Measurements from ENCODE around the gene SLC26A1. TPM values are rescaled to one million over a fixed set of nuclear protein-coding genes. Genes with fewer than 3 reads are reported as not detected.

Gene SLC26A1
- total RNA-seq, 2 donors from 2014 or later: 0.37 TPM; not detected in 1

DNA sequence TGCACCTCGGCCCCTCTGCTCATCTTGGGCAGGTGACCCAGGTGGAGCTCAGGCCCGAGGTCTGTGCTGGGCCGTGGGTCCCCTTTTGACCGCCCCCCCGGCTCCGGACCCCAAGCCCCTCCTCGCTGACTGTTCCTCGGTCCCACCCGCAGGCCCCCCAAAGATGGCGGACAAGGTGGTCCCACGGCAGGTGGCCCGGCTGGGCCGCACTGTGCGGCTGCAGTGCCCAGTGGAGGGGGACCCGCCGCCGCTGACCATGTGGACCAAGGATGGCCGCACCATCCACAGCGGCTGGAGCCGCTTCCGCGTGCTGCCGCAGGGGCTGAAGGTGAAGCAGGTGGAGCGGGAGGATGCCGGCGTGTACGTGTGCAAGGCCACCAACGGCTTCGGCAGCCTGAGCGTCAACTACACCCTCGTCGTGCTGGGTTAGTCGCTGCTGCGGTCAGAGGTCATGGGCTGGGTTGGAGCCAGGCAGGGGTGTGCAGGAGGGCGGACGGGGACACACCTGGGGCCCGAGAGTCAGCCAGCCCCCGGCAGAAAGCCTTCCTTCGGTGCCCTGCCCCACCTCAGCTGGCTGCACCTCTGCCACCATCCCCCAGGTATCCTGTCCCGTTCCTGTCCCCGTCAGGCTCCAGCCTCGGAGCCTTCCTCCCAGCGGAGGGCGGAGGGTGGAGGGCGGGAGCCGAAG, 29.0 kb upstream of the SLC26A1 start:
- Mint-ChIP-seq H3K9me3 (no peaks in the 10 kb centered on the region), H3K4me3 (no peak overlapping the region), H3K27me3 (no peaks in the 10 kb centered on the region), H3K36me3 (ENCODE audit: low read depth) (peaks cover 6% of the 10 kb centered on the region), H3K27ac (no peak overlapping the region), H3K4me1 (no peaks in the 10 kb centered on the region)
- no peak for ATAC-seq (replicated peaks)

DNA sequence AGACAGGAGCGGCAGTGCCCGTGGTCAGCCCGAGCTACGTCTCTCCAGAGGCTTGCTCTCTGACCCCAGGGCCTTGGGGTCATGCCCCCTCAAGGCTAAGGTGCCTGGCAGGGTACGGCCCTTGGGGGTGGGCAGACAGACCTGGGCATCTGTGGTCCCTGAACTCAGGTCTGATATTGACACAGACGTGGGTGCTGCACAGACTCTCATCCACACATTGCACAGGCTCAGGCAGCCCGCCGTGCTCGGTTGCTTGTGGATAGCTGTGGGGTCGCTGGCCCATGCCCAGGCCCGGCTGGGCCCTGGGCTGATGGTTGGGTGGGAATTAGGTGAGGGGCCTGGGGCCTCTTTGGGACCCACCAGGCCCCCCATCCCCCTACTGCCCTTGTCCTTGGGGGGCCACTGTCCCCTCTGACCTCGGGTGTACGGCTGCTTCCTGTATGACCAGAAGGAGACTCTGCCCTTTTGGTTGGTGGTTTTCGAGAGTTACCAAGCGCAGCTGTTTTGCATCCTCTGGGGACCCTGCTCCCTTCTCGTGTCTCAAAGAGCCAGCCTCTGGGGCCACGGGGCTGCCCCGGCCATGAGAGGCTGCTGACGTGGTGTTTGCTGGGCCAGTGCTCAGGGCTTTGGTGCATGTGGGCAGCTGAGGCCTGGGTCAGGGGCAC, 28.3 kb upstream of the SLC26A1 start:
- Mint-ChIP-seq H3K36me3 (ENCODE audit: low read depth) (peaks cover 6% of the 10 kb centered on the region), H3K27ac (no peak overlapping the region), H3K4me1 (no peaks in the 10 kb centered on the region), H3K4me3 (no peak overlapping the region), H3K27me3 (no peaks in the 10 kb centered on the region), H3K9me3 (no peaks in the 10 kb centered on the region)
- no peak for ATAC-seq (replicated peaks)

DNA sequence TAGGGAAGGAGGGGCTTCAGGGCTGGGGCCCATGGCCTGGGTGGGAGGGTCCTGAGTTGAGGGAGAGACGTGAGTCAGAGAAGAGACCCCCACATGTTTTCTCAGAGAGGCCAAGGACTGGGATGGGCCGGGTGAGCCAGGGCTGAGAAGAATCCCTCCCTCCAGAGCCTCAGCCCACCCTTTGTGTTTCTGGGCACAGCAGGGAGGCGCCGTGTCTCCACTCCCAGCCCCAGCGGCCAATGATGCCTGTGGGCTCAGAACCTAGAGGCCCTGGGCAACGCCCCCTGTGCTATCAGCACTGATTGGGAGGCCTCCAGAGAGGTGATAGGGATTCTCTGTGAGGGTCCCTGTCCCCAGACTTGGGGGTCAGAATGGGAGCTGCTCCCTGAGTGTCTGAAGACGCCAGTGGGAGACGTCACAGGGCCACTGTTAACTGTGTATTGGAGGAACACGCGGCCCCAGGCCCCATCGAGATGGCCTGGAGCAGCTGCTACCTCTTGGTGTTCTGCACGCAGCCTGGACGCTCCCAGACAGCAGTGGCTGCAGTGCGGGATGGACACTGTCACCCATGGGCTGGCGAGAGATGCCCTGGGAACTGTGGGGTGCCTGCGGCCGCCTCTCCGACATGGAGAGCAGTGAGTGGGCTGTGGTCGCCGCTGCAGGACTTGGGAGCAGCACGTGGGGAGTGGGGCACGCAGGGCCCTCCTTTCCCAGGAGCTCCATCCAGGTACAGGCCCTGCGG, 26.7 kb upstream of the SLC26A1 start:
- H3K4me1 Mint-ChIP-seq: no peaks in the 10 kb centered on the region
- no peak overlapping the region for H3K4me3 Mint-ChIP-seq
- no peak for ATAC-seq (replicated peaks)
- H3K27me3 Mint-ChIP-seq: no peaks in the 10 kb centered on the region
- H3K36me3 Mint-ChIP-seq (ENCODE audit: low read depth): peaks cover under 1% of the 10 kb centered on the region
- no peaks in the 10 kb centered on the region for H3K9me3 Mint-ChIP-seq
- H3K27ac Mint-ChIP-seq: no peak overlapping the region

DNA sequence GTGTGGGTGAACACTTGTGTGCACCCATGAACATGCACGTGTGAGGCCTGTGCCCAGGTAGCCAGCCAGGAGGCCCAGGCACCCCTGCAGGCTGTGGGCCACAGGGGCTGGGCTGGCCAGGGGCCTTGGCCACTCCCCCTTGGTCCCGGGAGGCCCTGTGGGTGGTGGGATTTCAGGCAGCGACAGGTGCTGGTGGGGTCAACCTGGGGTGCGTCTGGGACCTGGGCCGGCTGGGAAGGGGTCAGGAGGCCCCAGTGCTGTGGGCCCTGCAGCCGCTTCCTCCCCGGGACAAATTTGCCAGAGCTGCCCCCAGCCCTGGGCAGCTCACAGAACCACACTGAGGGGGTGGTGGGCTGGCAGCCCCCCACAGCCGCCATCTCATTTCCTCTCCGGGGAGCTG, 26.1 kb upstream of the SLC26A1 start:
- ATAC-seq (replicated peaks): no peak
- H3K27me3 Mint-ChIP-seq: no peaks in the 10 kb centered on the region
- no peak overlapping the region for H3K4me3 Mint-ChIP-seq
- no peaks in the 10 kb centered on the region for H3K4me1 Mint-ChIP-seq
- no peaks in the 10 kb centered on the region for H3K9me3 Mint-ChIP-seq
- H3K36me3 Mint-ChIP-seq (ENCODE audit: low read depth): no peaks in the 10 kb centered on the region
- H3K27ac Mint-ChIP-seq: no peak overlapping the region

DNA sequence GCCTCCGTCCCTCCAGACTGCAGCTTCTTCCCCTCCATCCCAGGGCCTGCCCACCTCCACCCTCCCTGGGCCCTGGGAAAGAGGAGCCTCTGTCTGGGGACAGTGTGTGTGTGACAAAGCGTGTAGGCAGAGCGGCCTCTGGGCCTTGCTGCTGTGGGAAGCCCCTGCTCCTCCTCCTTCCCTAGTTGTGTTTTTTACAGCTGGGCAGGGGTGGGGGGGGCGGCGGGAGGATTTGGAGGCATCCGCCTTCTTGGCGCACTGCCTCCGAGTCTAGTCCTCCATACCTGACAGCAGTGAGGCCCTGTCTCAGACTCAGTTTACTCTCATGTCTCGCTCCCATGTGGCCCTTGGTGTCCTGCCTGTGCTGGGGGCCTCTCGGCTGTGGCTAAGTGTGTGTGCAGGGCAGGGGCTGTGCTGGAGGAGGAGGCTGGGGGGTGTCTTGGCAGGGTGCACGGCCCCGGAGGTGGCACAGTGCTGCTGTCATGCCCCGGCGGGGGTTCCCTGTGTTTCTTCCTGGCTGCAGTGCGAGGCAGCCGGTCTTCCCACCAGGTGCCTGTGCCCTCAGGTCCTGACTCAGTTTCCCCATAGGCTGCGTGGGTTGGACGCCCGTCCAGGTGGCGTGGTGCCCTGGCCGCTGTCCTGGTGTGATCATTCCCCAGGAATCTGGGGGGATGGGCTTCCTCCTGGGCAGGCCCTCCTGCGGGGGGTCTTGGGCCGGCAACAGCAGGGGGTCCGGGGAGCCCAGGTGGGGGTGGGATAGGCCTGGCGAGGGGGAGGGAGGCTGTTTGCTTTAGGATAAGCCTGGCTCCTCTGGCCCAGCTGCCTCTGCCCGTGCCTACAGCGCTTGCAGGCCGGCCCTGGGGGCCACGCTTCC, 25.2 kb upstream of the SLC26A1 start:
- Mint-ChIP-seq H3K27ac (no peak overlapping the region), H3K4me3 (no peak overlapping the region), H3K9me3 (no peaks in the 10 kb centered on the region), H3K27me3 (no peaks in the 10 kb centered on the region), H3K36me3 (ENCODE audit: low read depth) (no peaks in the 10 kb centered on the region), H3K4me1 (no peaks in the 10 kb centered on the region)
- ATAC-seq (replicated peaks): no peak

DNA sequence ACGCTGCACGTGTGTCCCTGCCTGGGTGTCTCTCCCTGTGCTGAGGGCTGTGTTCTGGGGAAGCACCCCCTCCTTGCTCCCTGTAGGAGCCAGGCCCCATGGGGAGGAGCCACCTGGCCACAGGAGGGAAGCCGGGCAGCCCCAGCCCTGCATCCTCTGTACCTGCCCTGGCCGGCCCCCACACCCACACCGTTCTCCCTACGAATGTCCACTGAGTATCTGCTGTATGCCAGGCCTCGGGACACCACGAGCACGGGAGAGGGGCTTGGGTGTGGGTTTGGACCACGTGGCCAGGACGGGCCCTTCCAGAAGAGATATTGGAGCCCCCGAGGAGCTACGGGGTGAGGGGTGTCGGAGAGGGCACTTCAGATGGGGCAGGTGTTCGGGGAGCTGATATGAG, 24.5 kb upstream of the SLC26A1 start:
- Mint-ChIP-seq H3K36me3 (ENCODE audit: low read depth) (no peaks in the 10 kb centered on the region), H3K27me3 (no peaks in the 10 kb centered on the region), H3K4me1 (no peaks in the 10 kb centered on the region), H3K9me3 (no peaks in the 10 kb centered on the region), H3K4me3 (no peak overlapping the region), H3K27ac (no peak overlapping the region)
- no peak for ATAC-seq (replicated peaks)

DNA sequence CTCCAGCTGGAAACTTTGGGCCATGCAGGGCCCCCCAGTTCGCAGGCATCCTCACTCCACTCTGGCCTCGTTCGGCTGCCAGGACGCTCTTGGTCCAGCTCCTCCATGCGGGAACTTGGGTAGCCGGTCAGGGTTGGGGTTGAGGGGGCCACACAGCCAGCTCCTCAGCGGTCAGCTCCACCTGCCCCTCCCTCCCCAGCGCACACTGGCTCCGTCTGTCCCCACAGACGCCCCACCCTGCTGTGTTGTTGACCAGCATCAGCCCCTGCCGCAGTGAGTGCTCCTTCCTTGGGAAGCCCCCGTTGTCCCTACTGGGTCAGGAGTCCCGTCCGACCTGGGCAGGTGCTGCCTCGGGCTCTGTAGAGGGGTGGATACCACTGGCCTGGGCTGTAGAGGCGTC, 24.0 kb upstream of the SLC26A1 start:
- Mint-ChIP-seq H3K4me1 (no peaks in the 10 kb centered on the region), H3K9me3 (no peaks in the 10 kb centered on the region), H3K36me3 (ENCODE audit: low read depth) (no peaks in the 10 kb centered on the region), H3K27ac (no peak overlapping the region), H3K27me3 (no peaks in the 10 kb centered on the region), H3K4me3 (no peak overlapping the region)
- no peak for ATAC-seq (replicated peaks)

DNA sequence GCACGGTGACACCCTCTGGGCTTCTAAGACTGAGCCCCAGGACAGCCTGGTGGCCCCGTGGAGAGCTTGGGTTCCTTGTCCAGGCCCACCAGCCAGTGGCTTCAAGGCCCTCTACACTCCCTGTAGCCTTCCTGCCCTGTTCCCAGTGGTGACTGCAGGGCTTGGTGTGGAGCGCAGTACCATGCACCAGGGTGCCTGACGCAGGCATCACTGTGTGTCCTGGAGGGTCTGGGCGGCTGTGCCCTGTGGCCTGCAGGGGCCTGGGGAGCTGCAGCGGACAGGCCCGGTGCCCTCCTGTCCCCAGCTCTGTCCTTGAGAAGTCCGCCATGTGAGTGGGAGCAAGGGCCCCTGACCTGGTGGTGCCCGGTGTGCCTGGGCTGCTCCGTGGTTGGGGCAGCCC, 22.5 kb upstream of the SLC26A1 start:
- ATAC-seq (replicated peaks): no peak
- Mint-ChIP-seq H3K27ac (no peak overlapping the region), H3K4me3 (no peak overlapping the region), H3K36me3 (ENCODE audit: low read depth) (no peaks in the 10 kb centered on the region), H3K4me1 (peaks cover under 1% of the 10 kb centered on the region), H3K27me3 (no peaks in the 10 kb centered on the region), H3K9me3 (no peaks in the 10 kb centered on the region)

DNA sequence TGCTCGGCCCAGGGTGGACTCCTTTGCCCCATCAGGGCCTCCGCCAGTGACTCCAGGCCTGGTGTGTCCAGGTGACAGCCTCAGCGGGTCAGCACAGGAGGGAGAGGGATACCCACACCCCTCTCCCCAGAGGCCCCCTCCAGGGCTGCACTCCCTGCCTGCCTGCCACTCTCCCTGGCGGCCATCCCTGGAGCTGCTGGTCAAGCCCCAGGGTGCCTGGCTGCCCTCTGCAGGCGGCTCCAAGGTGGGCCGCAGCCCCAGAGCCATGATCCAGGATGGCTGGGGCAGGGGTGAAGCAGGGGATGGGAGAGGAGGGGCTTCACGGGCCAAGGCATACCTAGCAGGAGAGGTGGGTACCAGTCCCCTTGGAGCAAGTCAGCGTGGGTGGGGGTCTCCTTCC, 22.0 kb upstream of the SLC26A1 start:
- Mint-ChIP-seq H3K27me3 (no peaks in the 10 kb centered on the region), H3K9me3 (no peaks in the 10 kb centered on the region), H3K4me1 (peaks cover 4% of the 10 kb centered on the region), H3K27ac (no peak overlapping the region), H3K4me3 (no peak overlapping the region), H3K36me3 (ENCODE audit: low read depth) (no peaks in the 10 kb centered on the region)
- no peak for ATAC-seq (replicated peaks)

- no peak overlapping the region for H3K27ac Mint-ChIP-seq
- peaks cover 4% of the 10 kb centered on the region for H3K4me1 Mint-ChIP-seq
- no peak overlapping the region for H3K4me3 Mint-ChIP-seq
- H3K36me3 Mint-ChIP-seq (ENCODE audit: low read depth): no peaks in the 10 kb centered on the region
- H3K9me3 Mint-ChIP-seq: no peaks in the 10 kb centered on the region
- no peak for ATAC-seq (replicated peaks)
- no peaks in the 10 kb centered on the region for H3K27me3 Mint-ChIP-seq
These were observed 21.3 kb upstream of the SLC26A1 start for GRCh38 chr4:1014291-1015167.

GRCh38 chr4:1013225-1014073, 20.2 kb upstream of the SLC26A1 start:
- no peak overlapping the region for H3K27ac Mint-ChIP-seq
- ATAC-seq (replicated peaks): no peak
- no peaks in the 10 kb centered on the region for H3K9me3 Mint-ChIP-seq
- peaks cover 7% of the 10 kb centered on the region for H3K27me3 Mint-ChIP-seq
- no peaks in the 10 kb centered on the region for H3K36me3 Mint-ChIP-seq (ENCODE audit: low read depth)
- peak overlapping the region; percentile 29 for H3K4me3 Mint-ChIP-seq
- H3K4me1 Mint-ChIP-seq: peaks cover 4% of the 10 kb centered on the region

DNA sequence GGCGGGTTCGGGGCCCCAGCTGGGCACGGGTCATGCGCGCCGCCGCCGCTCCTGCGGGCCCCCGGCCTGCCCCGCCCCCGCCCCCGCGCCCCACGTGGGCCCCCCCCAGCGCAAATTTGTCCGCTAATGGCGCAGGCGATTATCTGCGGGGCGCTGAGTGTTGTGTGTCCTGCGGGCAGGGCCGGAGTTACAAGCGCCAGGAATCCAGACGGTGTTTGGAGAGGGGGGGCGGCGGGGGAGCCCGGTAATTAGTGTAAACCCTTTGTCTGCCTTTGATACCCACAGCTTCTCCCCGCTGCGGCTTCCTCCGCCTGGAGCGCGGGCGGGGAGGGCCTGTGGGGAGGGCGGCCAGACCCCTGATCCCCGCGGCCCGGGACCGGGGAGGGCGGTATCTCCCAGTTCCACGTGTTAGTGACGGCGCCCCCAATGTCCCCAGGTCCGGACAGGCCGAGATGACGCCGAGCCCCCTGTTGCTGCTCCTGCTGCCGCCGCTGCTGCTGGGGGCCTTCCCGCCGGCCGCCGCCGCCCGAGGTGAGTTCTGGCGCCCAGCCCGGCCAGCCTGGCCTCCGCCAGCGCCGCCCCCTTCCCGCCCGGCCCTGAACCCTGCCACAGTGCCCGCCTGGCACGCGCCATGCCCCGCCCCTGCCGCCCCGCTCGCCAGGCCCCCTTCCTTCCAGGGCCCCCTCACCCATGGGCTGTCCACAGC, 19.0 kb upstream of the SLC26A1 start:
- Mint-ChIP-seq H3K4me1 (peaks cover 4% of the 10 kb centered on the region), H3K27me3 (peaks cover 18% of the 10 kb centered on the region), H3K36me3 (ENCODE audit: low read depth) (no peaks in the 10 kb centered on the region), H3K4me3 (peak overlapping the region; percentile 19), H3K9me3 (no peaks in the 10 kb centered on the region), H3K27ac (no peak overlapping the region)
- ATAC-seq (replicated peaks): no peak

Measured in activated T-helper 17 cell treated with anti-CD3 and anti-CD28 coated beads, Interleukin-2, amount 50 U/mL, for 72 hours (primary cell).